Ovary (tissue), 3 donors: Measurements from ENCODE around the gene CASP5.
"Not testable (repeated sequence)": the region's sequence is repeated elsewhere in the genome, so short reads cannot be mapped to it uniquely, and the experiment has no call there.

Source experiments
- CTCF ChIP-seq, 3 donors: fragments of 450-650 bp in 2 of 3; fragments of 200-600 bp in 1 of 3; IDR thresholded peaks; one replicate each; pipeline versions ENCODE4 v1.5.1 to v1.8.0; 2016 to 2022; ENCODE audit warnings: antibody characterized with exemption in 3 of 3, mild to moderate bottlenecking in 1 of 3
- EP300 ChIP-seq: sonication (generic); formaldehyde crosslinking; IDR thresholded peaks from one replicate; pipeline ENCODE4 v1.6.1; 2017; ENCODE audit warnings: antibody characterized with exemption
- POLR2A ChIP-seq: fragments of 450-650 bp; IDR thresholded peaks from one replicate; pipeline ENCODE4 v1.6.1; 2017; ENCODE audit warnings: antibody characterized with exemption, mild to moderate bottlenecking, moderate library complexity
- donor health status: DM: no; HTN: no; CAD: no.

DNA sequence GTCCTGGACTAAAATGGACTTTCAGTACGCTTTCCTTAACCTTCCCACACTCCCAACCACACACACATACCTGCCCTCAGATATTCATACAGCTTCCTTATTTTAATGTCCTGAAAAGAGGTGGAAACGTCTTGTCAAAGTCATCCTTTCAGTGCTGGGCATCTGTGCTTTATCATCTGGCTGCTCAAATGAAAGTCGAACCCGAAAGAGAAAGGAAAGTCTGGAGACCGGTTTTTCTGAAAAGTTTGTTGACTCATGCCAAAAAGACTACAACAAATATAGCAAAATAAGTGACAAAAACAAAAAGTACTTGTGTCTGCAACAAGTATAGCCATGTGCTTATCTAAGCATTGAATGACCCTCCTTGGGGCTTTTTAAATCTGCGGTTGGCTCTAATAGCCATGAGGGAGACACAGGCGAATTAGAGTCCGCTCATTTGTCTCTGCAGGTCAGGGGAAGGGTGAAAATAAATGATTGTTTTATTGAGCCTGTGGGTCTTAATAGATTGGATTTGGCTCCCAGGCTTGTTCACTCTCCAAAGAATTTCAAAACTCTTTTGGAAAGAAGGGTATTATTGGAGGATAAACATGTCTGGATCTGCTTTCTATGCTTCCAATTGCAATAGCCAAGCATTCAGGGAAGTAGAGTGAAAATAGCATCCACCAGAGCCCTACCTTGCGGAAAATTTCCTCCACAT lies 40.4 kb upstream of the CASP5 start:
- not testable (repeated sequence) for TF ChIP-seq POLR2A; CTCF (IDR thresholded peaks at IDR 0.05); EP300
